GM21526 (cell line): ENCODE measurements around the gene ZNF317.
"Not testable (repeated sequence)": the region's sequence is repeated elsewhere in the genome, so short reads cannot be mapped to it uniquely, and the experiment has no call there.

ENCODE experiments used
- ATAC-seq: cut with Tn5 transposase; IDR thresholded peaks from one replicate; pipeline ENCODE4 v1.9.1; 2021; ENCODE audit warnings: moderate library complexity; ENCODE audit not compliant: unreplicated experiment, low FRiP score

Gene ZNF317

GRCh38 chr19:9171393-9171991, 31.3 kb downstream of the ZNF317 start:
- no peak for ATAC-seq

- no peak for ATAC-seq
Measured at GRCh38 chr19:9175326-9175725, 35.1 kb downstream of the ZNF317 start.

- no peak for ATAC-seq
Measured at GRCh38 chr19:9178901-9179300, 38.7 kb downstream of the ZNF317 start, which contains the start of gene OR7D2. TSS of gene OR7D2 (plus strand) at chr19:9178979. CDS start at chr19:9185782, 6,803 bp downstream.

- no peak for ATAC-seq
Measured at GRCh38 chr19:9183000-9183399, 42.8 kb downstream of the ZNF317 start.

- no peak for ATAC-seq
Measured at GRCh38 chr19:9187191-9187590, 47.0 kb downstream of the ZNF317 start.

GRCh38 chr19:9189535-9189934, 49.3 kb downstream of the ZNF317 start:
- ATAC-seq = no peak

- not testable (repeated sequence) for ATAC-seq
Measured at GRCh38 chr19:9198044-9198443, 57.8 kb downstream of the ZNF317 start.

- ATAC-seq = no peak
Measured at GRCh38 chr19:9205501-9206113, 65.4 kb downstream of the ZNF317 start.
